Panc1 (cell line): ENCODE results near the gene NUDT2. TPM values are rescaled to one million over a fixed set of nuclear protein-coding genes. Genes with fewer than 3 reads are reported as not detected.

Experiments used
- ATAC-seq: fragments of 200-7000 bp; cut with Tn5 transposase; 2 replicates; pipeline ENCODE4 v1.9.1; 2020; ENCODE audit warnings: mild to moderate bottlenecking, moderate library complexity
- BruUV-seq: library from RNA; stranded (reverse); fragments of 400-500 nt; replicated peaks from 2 replicates; lab custom pipeline; 2021; lab: Mats Ljungman, UMichigan
- CTCF ChIA-PET: fragments of 300-600 bp; sonication (Branson Sonifier 250); formaldehyde crosslinking; loops from one replicate; lab custom pipeline; 2022; ENCODE audit warnings: antibody characterized with exemption; lab: Charles Lee
- POLR2A ChIA-PET: fragments of 300-600 bp; sonication (Branson Sonifier 250); formaldehyde crosslinking; loops from one replicate; lab custom pipeline; 2022; ENCODE audit warnings: antibody characterized with exemption; lab: Charles Lee
- DNase-seq: peaks from one replicate; pipeline ENCODE4 v3.0.0-alpha.2; 2010; ENCODE audit warnings: low read depth, low spot score
- H3K27ac ChIP-seq: 2 replicates; pipeline ENCODE4 v1.5.1; 2011; ENCODE audit warnings: mild to moderate bottlenecking, low read length, inconsistent platforms
- H3K27me3 ChIP-seq: fragments of 200-500 bp; sonication (Bioruptor generic); 2 replicates; pipeline ENCODE4 v1.6.0; 2014; ENCODE audit warnings: low read length, inconsistent platforms; ENCODE audit not compliant: control insufficient read depth, insufficient read depth
- H3K36me3 ChIP-seq: fragments of 200-500 bp; sonication (Bioruptor generic); 2 replicates; pipeline ENCODE4 v1.5.1; 2014; ENCODE audit warnings: inconsistent platforms, mild to moderate bottlenecking, low read length, moderate library complexity; ENCODE audit not compliant: control insufficient read depth, insufficient read depth
- H3K4me1 ChIP-seq: 2 replicates; pipeline ENCODE4 v1.5.1; 2011; ENCODE audit warnings: inconsistent platforms, mild to moderate bottlenecking, low read length, moderate library complexity; ENCODE audit not compliant: control insufficient read depth, insufficient read depth
- H3K4me3 ChIP-seq, 2 experiments: 2 replicates each; pipeline ENCODE4 v1.5.1; 2011 to 2012; ENCODE audit warnings: low read depth in 2 of 2, low read length in 2 of 2, mild to moderate bottlenecking in 2 of 2, inconsistent platforms in 1 of 2, moderate library complexity in 1 of 2
- H3K9me3 ChIP-seq: fragments of 200-500 bp; sonication (Bioruptor generic); 2 replicates; pipeline ENCODE4 v1.5.1; 2014; ENCODE audit warnings: low read depth, mild to moderate bottlenecking, inconsistent platforms, low read length, moderate library complexity; ENCODE audit not compliant: control insufficient read depth, insufficient read depth
- CTCF ChIP-seq: fragments of 450-650 bp; IDR thresholded peaks from 2 replicates; pipeline ENCODE4 v1.5.1; 2017; ENCODE audit warnings: mild to moderate bottlenecking
- POLR2AphosphoS5 ChIP-seq: IDR thresholded peaks from 2 replicates; pipeline ENCODE4 v1.6.1; 2012; ENCODE audit warnings: mild to moderate bottlenecking, low read depth, low read length, moderate library complexity
- REST ChIP-seq, 2 experiments: IDR thresholded peaks; 2 replicates each; pipeline ENCODE4 v1.6.1; 2011 to 2012; ENCODE audit warnings: low read depth in 2 of 2, control low read depth in 1 of 2, low read length in 1 of 2, mild to moderate bottlenecking in 1 of 2, moderate library complexity in 1 of 2; ENCODE audit not compliant: insufficient read depth in 1 of 2
- SIN3A ChIP-seq: IDR thresholded peaks from 2 replicates; pipeline ENCODE4 v1.6.1; 2012; ENCODE audit warnings: low read depth, mild to moderate bottlenecking, low read length, moderate library complexity, borderline replicate concordance; ENCODE audit not compliant: insufficient read depth
- TCF7L2 ChIP-seq: IDR thresholded peaks from 2 replicates; pipeline ENCODE4 v1.6.1; 2011; ENCODE audit warnings: mild to moderate bottlenecking, low read depth, low read length, inconsistent platforms
- in situ Hi-C: cut with HindIII; loops from 2 replicates; pipeline ENCODE4 v1.10.0; 2016; ENCODE audit warnings: low sequenced_read_pairs, low pct_unique_long_range_greater_than_20kb
- intact Hi-C: fragments of 100-400 bp; cut with micrococcal nuclease; formaldehyde crosslinking; loops from one replicate; pipeline ENCODE4 v1.10.0; 2022; ENCODE audit not compliant: unreplicated experiment
- total RNA-seq: library from RNA; stranded (reverse); gene quantifications from one replicate; pipeline ENCODE4 v1.2.1, GENCODE V29; 2021; ENCODE audit not compliant: unreplicated experiment

The NUDT2 gene
- total RNA-seq, 1 experiment from 2014 or later = 36.2 TPM

GRCh38 chr9:34289159-34289558 is 40.2 kb upstream of the NUDT2 start:
- TF ChIP-seq POLR2AphosphoS5 (no peak), CTCF (no peak), SIN3A (no peak), TCF7L2 (no peak), REST (IDR thresholded peaks at IDR 0.05; ENCODE audit: insufficient read depth in 1 of 2, low read depth in 2 of 2, low read length in 1 of 2) (no peak)
- Histone ChIP-seq H3K27me3 (no peaks in the 10 kb centered on the region), H3K27ac (no peak overlapping the region), H3K36me3 (no peaks in the 10 kb centered on the region), H3K9me3 (no peaks in the 10 kb centered on the region), H3K4me3 (no peak overlapping the region), H3K4me1 (no peaks in the 10 kb centered on the region)
- no peak for DNase-seq
- ChIA-PET CTCF (no interaction called here), POLR2A (interaction anchor here (0.6 kb wide), 1 partner anchor 25 kb away, joined by 7 read pairs; no protein-coding TSS in a partner anchor)
- in situ Hi-C loops (no loop called here), intact Hi-C loops (no loop called here)
- no peak for ATAC-seq
- BruUV-seq = no TSS peak

- no peaks in the 10 kb centered on the region for H3K4me1 ChIP-seq
- intact Hi-C loops (no loop called here), in situ Hi-C loops (no loop called here)
- CTCF ChIA-PET = no interaction called here
- TF ChIP-seq SIN3A = no peak
- ATAC-seq (no peak), DNase-seq (no peak)
- no TSS peak for BruUV-seq
- no peak overlapping the region for H3K27ac ChIP-seq
- no peaks in the 10 kb centered on the region for H3K9me3 ChIP-seq
- POLR2A ChIA-PET = no interaction called here
- H3K4me3 ChIP-seq = no peak overlapping the region
- H3K36me3 ChIP-seq = no peaks in the 10 kb centered on the region
- no peaks in the 10 kb centered on the region for H3K27me3 ChIP-seq
These were observed 38.3 kb upstream of the NUDT2 start for GRCh38 chr9:34291023-34291422.

- no peaks in the 10 kb centered on the region for H3K9me3 ChIP-seq
- BruUV-seq = no TSS peak
- intact Hi-C loops = no loop called here
- POLR2A ChIA-PET = no interaction called here
- CTCF ChIA-PET = no interaction called here
- no peak overlapping the region for H3K27ac ChIP-seq
- ATAC-seq (no peak), DNase-seq (no peak)
- no peak for TF ChIP-seq CTCF
- TF ChIP-seq SIN3A = no peak
- TF ChIP-seq REST (IDR thresholded peaks at IDR 0.05; ENCODE audit: insufficient read depth in 1 of 2, low read depth in 2 of 2, low read length in 1 of 2) = no peak
- no peak for TF ChIP-seq POLR2AphosphoS5
- no peak for TF ChIP-seq TCF7L2
- H3K4me3 ChIP-seq = no peak overlapping the region
- in situ Hi-C loops = no loop called here
- H3K36me3 ChIP-seq = no peaks in the 10 kb centered on the region
- H3K4me1 ChIP-seq = no peaks in the 10 kb centered on the region
- H3K27me3 ChIP-seq = no peaks in the 10 kb centered on the region
These were observed 37.9 kb upstream of the NUDT2 start for GRCh38 chr9:34291423-34291822.
